GM12878 (cell line): Measurements from ENCODE around the gene PRRX2. TPM values are rescaled to one million over a fixed set of nuclear protein-coding genes. Genes with fewer than 3 reads are reported as not detected.

Experiments
- ATAC-seq: fragments of 200-7000 bp; cut with Tn5 transposase; 3 replicates; pipeline ENCODE4 v1.9.1; 2020; ENCODE audit warnings: mild to moderate bottlenecking, moderate library complexity
- BruUV-seq: library from RNA; stranded (reverse); fragments of 400-500 nt; replicated peaks from 2 replicates; lab custom pipeline; 2021; lab: Mats Ljungman, UMichigan
- CTCF ChIA-PET: fragments of 300-600 bp; sonication (Branson Sonifier 250); formaldehyde crosslinking; extraction: SDS; loops from one replicate; lab custom pipeline; 2021; ENCODE audit warnings: inconsistent platforms; lab: Yijun Ruan, JAX
- POLR2A ChIA-PET: fragments of 350-600 bp; formaldehyde crosslinking; extraction: SDS; loops from one replicate; lab custom pipeline; 2021; ENCODE audit warnings: inconsistent platforms; lab: Charles Lee
- RAD21 ChIA-PET: fragments of 300-600 bp; sonication (Branson Sonifier 250); formaldehyde crosslinking; loops from one replicate; lab custom pipeline; 2023; ENCODE audit warnings: antibody characterized with exemption; ENCODE audit not compliant: unreplicated experiment; lab: Charles Lee
- SMC1A ChIA-PET: fragments of 300-600 bp; sonication (Branson Sonifier 250); formaldehyde crosslinking; loops from one replicate; lab custom pipeline; 2023; ENCODE audit not compliant: unreplicated experiment, uncharacterized antibody; lab: Charles Lee
- DNase-seq: peaks from one replicate; pipeline ENCODE4 v3.0.0-alpha.2; 2011; ENCODE audit warnings: low read depth, low spot score
- FAIRE-seq: peaks from 3 replicates; lab custom pipeline; 2011; peaks lifted over from hg19 to GRCh38; lab: Jason Lieb, UNC
- H2AFZ ChIP-seq: 2 replicates; pipeline ENCODE4 v1.6.0; 2011; ENCODE audit warnings: low read depth, low read length, control low read depth; ENCODE audit not compliant: control insufficient read depth
- H3K27ac ChIP-seq: 2 replicates; pipeline ENCODE4 v1.5.1; 2011; ENCODE audit warnings: control low read depth; ENCODE audit not compliant: control insufficient read depth, insufficient read depth
- H3K27me3 ChIP-seq, 2 experiments: replicated peaks in 1 of 2; 2 replicates each; pipeline versions ENCODE4 v1.6.0 to v1.6.1; 2011; ENCODE audit warnings: low read length in 1 of 2; ENCODE audit not compliant: control insufficient read depth in 2 of 2, insufficient read depth in 2 of 2
- H3K36me3 ChIP-seq, 2 experiments: 2 replicates each; pipeline ENCODE4 v1.5.1; 2011; ENCODE audit warnings: low read length in 1 of 2; ENCODE audit not compliant: control insufficient read depth in 2 of 2, insufficient read depth in 2 of 2
- H3K4me1 ChIP-seq: 2 replicates; pipeline ENCODE4 v1.6.1; 2011; ENCODE audit warnings: mild to moderate bottlenecking, low read length, moderate library complexity, mixed read lengths; ENCODE audit not compliant: control insufficient read depth, insufficient read depth
- H3K4me2 ChIP-seq: 2 replicates; pipeline ENCODE4 v1.6.0; 2011; ENCODE audit warnings: control low read depth; ENCODE audit not compliant: control insufficient read depth, insufficient read depth
- H3K4me3 ChIP-seq: fragments of 200-600 bp; sonication (generic); 2 replicates; pipeline ENCODE4 v1.5.1; 2016
- H3K79me2 ChIP-seq: 2 replicates; pipeline ENCODE4 v1.6.0; 2011; ENCODE audit warnings: low read length; ENCODE audit not compliant: control insufficient read depth, insufficient read depth
- H3K9ac ChIP-seq: 2 replicates; pipeline ENCODE4 v1.8.0; 2011; ENCODE audit warnings: low read length, control low read depth, mixed read lengths; ENCODE audit not compliant: control insufficient read depth, insufficient read depth
- H3K9me3 ChIP-seq: replicated peaks from 3 replicates; pipeline ENCODE4 v1.5.1; 2011; ENCODE audit warnings: mild to moderate bottlenecking, low read length; ENCODE audit not compliant: control insufficient read depth, insufficient read depth
- H4K20me1 ChIP-seq: 2 replicates; pipeline ENCODE4 v1.6.0; 2011; ENCODE audit not compliant: control insufficient read depth, insufficient read depth
- FOXM1 ChIP-seq: IDR thresholded peaks from 2 replicates; pipeline ENCODE4 v1.6.1; 2012; ENCODE audit warnings: low read depth, mild to moderate bottlenecking, inconsistent platforms, low read length, moderate library complexity
- IRF5 ChIP-seq: fragments of 450-650 bp; IDR thresholded peaks from 2 replicates; pipeline ENCODE4 v1.6.1; 2017; ENCODE audit warnings: borderline replicate concordance
- ZBTB33 ChIP-seq: fragments of 450-650 bp; IDR thresholded peaks from 2 replicates; pipeline ENCODE4 v1.6.1; 2017; ENCODE audit warnings: mild to moderate bottlenecking
- WGBS: methylation state at CpG from one replicate; pipeline ENCODE4 v1.1.6; 2016; ENCODE audit warnings: low lambda C conversion rate; ENCODE audit not compliant: insufficient replicate concordance, insufficient coverage; ENCODE audit errors: missing lambda C conversion rate; 5-methylcytosine and 5-hydroxymethylcytosine counted together
- in situ Hi-C: fragments of 300-500 bp; cut with MboI; formaldehyde crosslinking; loops from 9 replicates; pipeline ENCODE4 v1.14.3; 2018; ENCODE audit warnings: mixed read lengths
- intact Hi-C: fragments of 100-400 bp; cut with micrococcal nuclease; formaldehyde crosslinking; loops from one replicate; pipeline ENCODE4 v1.14.2; 2022; ENCODE audit not compliant: unreplicated experiment
- polyA plus RNA-seq, 11 experiments: library from polyadenylated mRNA; depleted of rRNA in 4 of 11; unstranded in 6 of 11; stranded (reverse) in 5 of 11; fragments of >200 nt; fragmentation: Nextera tagmentation in 4 of 11; fragmentation: Illumina TruSeq in 1 of 11; extraction: Ambion mirVana in 4 of 11; extraction: Trizol in 1 of 11; gene quantifications; 1 replicate in 1 of 11; 2 replicates in 10 of 11; pipeline versions ENCODE4 v1.2.1 to v1.2.3, GENCODE V29; 2011 to 2016; ENCODE audit warnings: inconsistent platforms in 2 of 11, missing spikeins in 2 of 11, low read depth in 1 of 11
- total RNA-seq, 4 experiments: library from RNA; depleted of rRNA in 3 of 4; stranded (reverse); fragments of >200 nt in 3 of 4; fragmentation: Illumina TruSeq in 1 of 4; extraction: Trizol in 1 of 4; gene quantifications; 2 replicates each; pipeline versions ENCODE4 v1.2.1 to v1.2.3, GENCODE V29; 2013 to 2021
- TF ChIP-seq, protein P1 (sequence below): IDR thresholded peaks from 2 replicates; pipeline ENCODE4 v1.6.1; 2012; ENCODE audit warnings: low read depth, low read length, improper control_type of control experiment

PRRX2 gene
- total and polyA plus RNA-seq, 10 of the 15 experiments (the other 5 are each of a cell fraction or from before 2014, with no cell fraction given): not detected

DNA sequence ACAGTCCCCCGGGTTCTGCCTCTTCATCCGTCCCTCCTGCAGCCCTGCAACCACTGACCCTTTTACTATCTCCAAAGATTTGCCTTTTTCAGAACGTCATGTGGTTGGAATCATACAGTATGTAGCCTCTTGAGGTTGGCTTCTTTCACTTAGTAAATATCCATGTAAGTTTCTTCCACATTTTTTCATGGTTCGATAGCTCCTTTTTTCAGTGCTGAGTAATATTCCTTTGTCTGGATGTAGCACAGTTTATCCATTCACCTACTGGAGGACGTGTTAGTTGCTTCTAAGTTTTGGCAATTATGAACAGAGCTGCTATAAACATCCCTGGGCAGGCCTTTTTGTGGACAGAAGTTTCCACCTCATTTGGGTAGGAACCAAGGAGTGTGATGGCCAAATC lies 27.1 kb downstream of the PRRX2 start:
- Histone ChIP-seq H3K4me3 (no peak overlapping the region), H3K79me2 (no peaks in the 10 kb centered on the region), H3K4me2 (no peak overlapping the region), H3K9ac (no peak overlapping the region), H3K27ac (no peak overlapping the region), H3K27me3 (peaks cover 0 to 7% of the 10 kb centered on the region in 2 experiments; a peak in 3 of 4 replicates), H3K9me3 (no peaks in the 10 kb centered on the region), H3K4me1 (no peaks in the 10 kb centered on the region), H2AFZ (no peak overlapping the region), H4K20me1 (no peaks in the 10 kb centered on the region), H3K36me3 (no peaks in the 10 kb centered on the region)
- 51% methylated on average over 5 of the region's 5 CpGs for WGBS
- TF ChIP-seq, protein P1, sequence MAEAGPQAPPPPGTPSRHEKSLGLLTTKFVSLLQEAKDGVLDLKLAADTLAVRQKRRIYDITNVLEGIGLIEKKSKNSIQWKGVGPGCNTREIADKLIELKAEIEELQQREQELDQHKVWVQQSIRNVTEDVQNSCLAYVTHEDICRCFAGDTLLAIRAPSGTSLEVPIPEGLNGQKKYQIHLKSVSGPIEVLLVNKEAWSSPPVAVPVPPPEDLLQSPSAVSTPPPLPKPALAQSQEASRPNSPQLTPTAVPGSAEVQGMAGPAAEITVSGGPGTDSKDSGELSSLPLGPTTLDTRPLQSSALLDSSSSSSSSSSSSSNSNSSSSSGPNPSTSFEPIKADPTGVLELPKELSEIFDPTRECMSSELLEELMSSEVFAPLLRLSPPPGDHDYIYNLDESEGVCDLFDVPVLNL: no peak
- TF ChIP-seq ZBTB33: no peak
- no peak for TF ChIP-seq FOXM1
- no peak for TF ChIP-seq IRF5
- BruUV-seq: no TSS peak
- RAD21 ChIA-PET: no interaction called here
- POLR2A ChIA-PET: interaction anchor here (0.6 kb wide), 1 partner anchor 18 kb away, joined by 5 read pairs; no protein-coding TSS in a partner anchor
- DNase-seq: no peak
- in situ Hi-C loops (no loop called here), intact Hi-C loops (no loop called here)
- CTCF ChIA-PET: no interaction called here
- ATAC-seq: no peak
- no peak for FAIRE-seq
- SMC1A ChIA-PET: no interaction called here
